ENCODE results near the gene IZUMO2. TPM values are rescaled to one million over a fixed set of nuclear protein-coding genes. Genes with fewer than 3 reads are reported as not detected.

IZUMO2 gene
- polyA plus RNA-seq, 1 of the 3 experiments (the other 2 are of a cell fraction), result not detected

- H3K36me3 ChIP-seq (replicated peaks in 1 of 2; ENCODE audit: control insufficient read depth in 1 of 2, insufficient read depth in 2 of 2, low read length in 1 of 2), result no peaks in the 10 kb centered on the region
- WGBS (ENCODE audit: low lambda C conversion rate), result 10% methylated on average over 11 of the region's 16 CpGs
- H3K9me2 ChIP-seq, result no peaks in the 10 kb centered on the region
- no peak overlapping the region for H3K4me2 ChIP-seq
- H3K9me3 ChIP-seq, result no peaks in the 10 kb centered on the region
- H3K79me2 ChIP-seq (ENCODE audit: insufficient read depth), result no peaks in the 10 kb centered on the region
- no peaks in the 10 kb centered on the region for H3K4me1 ChIP-seq (ENCODE audit: control insufficient read depth in 1 of 2, insufficient read depth in 2 of 2, low read depth in 1 of 2, low read length in 1 of 2)
- no peak overlapping the region for H2AFZ ChIP-seq (ENCODE audit: low read depth)
- TF ChIP-seq YY1 (IDR thresholded peaks at IDR 0.05; ENCODE audit: low read depth) (no peak), PBX3 (IDR thresholded peaks at IDR 0.05) (no peak), MEF2A (IDR thresholded peaks at IDR 0.05; ENCODE audit: borderline replicate concordance, low read depth) (no peak), GATA2 (CRISPR knock-in tag; IDR thresholded peaks at IDR 0.05) (no peak), CTCF (IDR thresholded peaks at IDR 0.05) (no peak), SIN3A (IDR thresholded peaks at IDR 0.05; ENCODE audit: borderline replicate concordance, low read depth, low read length) (no peak), TCF12 (IDR thresholded peaks at IDR 0.05) (no peak), RFX5 (IDR thresholded peaks at IDR 0.05; ENCODE audit: low read length) (no peak), SMC3 (IDR thresholded peaks at IDR 0.05; ENCODE audit: low read depth, low read length) (no peak), EZH2phosphoT487 (IDR thresholded peaks at IDR 0.05; ENCODE audit: borderline replicate concordance, low read depth) (no peak), GABPA (IDR thresholded peaks at IDR 0.05; ENCODE audit: low read depth) (no peak), FOXJ3 (CRISPR knock-in tag; IDR thresholded peaks at IDR 0.05) (no peak), MXI1 (IDR thresholded peaks at IDR 0.05; ENCODE audit: low read depth, low read length) (no peak), NFIC (IDR thresholded peaks at IDR 0.05; ENCODE audit: borderline replicate concordance) (no peak), POLR2AphosphoS5 (IDR thresholded peaks at IDR 0.05; ENCODE audit: low read depth, low read length) (no peak), RAD21 (IDR thresholded peaks at IDR 0.05; ENCODE audit: low read length) (no peak), USF1 (IDR thresholded peaks at IDR 0.05; ENCODE audit: borderline replicate concordance, low read depth) (no peak)
- H3K9ac ChIP-seq, result no peak overlapping the region
- H4K20me1 ChIP-seq (ENCODE audit: insufficient read depth), result no peaks in the 10 kb centered on the region
- no peak for DNase-seq
- POLR2A ChIA-PET, result no interaction called here
- H3K4me3 ChIP-seq (ENCODE audit: low read depth in 2 of 2, low read length in 1 of 2), result no peak overlapping the region
- no peaks in the 10 kb centered on the region for H3F3A ChIP-seq (replicated peaks; ENCODE audit: insufficient read depth)
- CTCF ChIA-PET, result no interaction called here
- H3K27ac ChIP-seq (ENCODE audit: low read depth in 2 of 2, low read length in 1 of 2), result no peak overlapping the region
- H3K27me3 ChIP-seq (ENCODE audit: insufficient read depth), result peaks cover 15% of the 10 kb centered on the region; the same call in 1 of the 2 replicates
Measured at GRCh38 chr19:50154529-50154928, 8.6 kb downstream of the IZUMO2 start.

All from SK-N-SH (cell line).